PC-3 (cell line): Measurements from ENCODE around the gene OR2L5.

Experiments
- EZH2 ChIP-seq: fragments of 300-600 bp; sonication (generic); IDR thresholded peaks from one replicate; pipeline ENCODE4 v1.6.1; 2017; ENCODE audit warnings: antibody characterized with exemption, mild to moderate bottlenecking, low read length; ENCODE audit not compliant: unreplicated experiment
- EZH2phosphoT487 ChIP-seq: fragments of 300-600 bp; sonication (generic); IDR thresholded peaks from 2 replicates; pipeline ENCODE4 v1.6.1; 2018; ENCODE audit warnings: mild to moderate bottlenecking, antibody characterized with exemption, low read length, borderline replicate concordance
- TF ChIP-seq, protein P1 (sequence below): fragments of 300-600 bp; sonication (generic); conservative IDR thresholded peaks from 2 replicates; pipeline ENCODE4 v1.5.1; 2017; ENCODE audit warnings: antibody characterized with exemption, low read depth, mild to moderate bottlenecking, low read length

DNA sequence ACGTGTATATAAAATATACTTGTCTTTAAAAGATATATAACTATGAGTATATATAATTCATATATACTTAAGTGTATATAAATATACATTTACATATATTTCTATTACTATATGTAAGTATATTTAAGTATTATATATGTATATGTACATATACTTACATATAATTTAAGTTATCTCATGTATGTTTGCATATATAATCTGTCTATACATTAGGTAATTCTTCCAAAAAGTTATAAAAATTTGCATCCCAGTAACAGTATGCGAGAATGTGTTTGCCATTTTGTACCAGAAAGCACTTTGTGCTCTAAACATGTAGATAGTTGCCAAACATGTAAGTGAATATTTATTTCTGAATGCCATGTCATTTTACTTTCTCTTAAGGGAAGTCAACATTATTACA, 48.5 kb upstream of the OR2L5 start, which contains the start of gene OR2AK2:
- no peak for TF ChIP-seq EZH2phosphoT487
- TF ChIP-seq, protein P1, sequence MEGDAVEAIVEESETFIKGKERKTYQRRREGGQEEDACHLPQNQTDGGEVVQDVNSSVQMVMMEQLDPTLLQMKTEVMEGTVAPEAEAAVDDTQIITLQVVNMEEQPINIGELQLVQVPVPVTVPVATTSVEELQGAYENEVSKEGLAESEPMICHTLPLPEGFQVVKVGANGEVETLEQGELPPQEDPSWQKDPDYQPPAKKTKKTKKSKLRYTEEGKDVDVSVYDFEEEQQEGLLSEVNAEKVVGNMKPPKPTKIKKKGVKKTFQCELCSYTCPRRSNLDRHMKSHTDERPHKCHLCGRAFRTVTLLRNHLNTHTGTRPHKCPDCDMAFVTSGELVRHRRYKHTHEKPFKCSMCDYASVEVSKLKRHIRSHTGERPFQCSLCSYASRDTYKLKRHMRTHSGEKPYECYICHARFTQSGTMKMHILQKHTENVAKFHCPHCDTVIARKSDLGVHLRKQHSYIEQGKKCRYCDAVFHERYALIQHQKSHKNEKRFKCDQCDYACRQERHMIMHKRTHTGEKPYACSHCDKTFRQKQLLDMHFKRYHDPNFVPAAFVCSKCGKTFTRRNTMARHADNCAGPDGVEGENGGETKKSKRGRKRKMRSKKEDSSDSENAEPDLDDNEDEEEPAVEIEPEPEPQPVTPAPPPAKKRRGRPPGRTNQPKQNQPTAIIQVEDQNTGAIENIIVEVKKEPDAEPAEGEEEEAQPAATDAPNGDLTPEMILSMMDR, result no peak
- TF ChIP-seq EZH2, result no peak
